ENCODE results near the gene FAM168A. TPM values are rescaled to one million over a fixed set of nuclear protein-coding genes. Genes with fewer than 3 reads are reported as not detected.

FAM168A gene
- total RNA-seq, 4 donors from 2014 or later = 28.8 to 53.5 (median 30.6) TPM

GRCh38 chr11:73566977-73567755 lies 30.7 kb downstream of the FAM168A start:
- Histone ChIP-seq H3K36me3 (peaks cover 0 to 22% (median 0%) of the 10 kb centered on the region in 3 donors), H3K4me1 (no peaks in the 10 kb centered on the region), H3K9me3 (no peaks in the 10 kb centered on the region), H3K27me3 (no peaks in the 10 kb centered on the region), H3K4me3 (no peak overlapping the region), H3K27ac (no peak overlapping the region)
- 65 to 73% methylated on average over 8 of the region's 8 CpGs for WGBS, 2 donors
- no peak for DNase-seq (ENCODE audit: low spot score in 2 of 2)
- TF ChIP-seq EP300 (IDR thresholded peaks at IDR 0.05) (no peak), POLR2A (IDR thresholded peaks at IDR 0.05) (no peak), CTCF (IDR thresholded peaks at IDR 0.05) (no peak)

DNA sequence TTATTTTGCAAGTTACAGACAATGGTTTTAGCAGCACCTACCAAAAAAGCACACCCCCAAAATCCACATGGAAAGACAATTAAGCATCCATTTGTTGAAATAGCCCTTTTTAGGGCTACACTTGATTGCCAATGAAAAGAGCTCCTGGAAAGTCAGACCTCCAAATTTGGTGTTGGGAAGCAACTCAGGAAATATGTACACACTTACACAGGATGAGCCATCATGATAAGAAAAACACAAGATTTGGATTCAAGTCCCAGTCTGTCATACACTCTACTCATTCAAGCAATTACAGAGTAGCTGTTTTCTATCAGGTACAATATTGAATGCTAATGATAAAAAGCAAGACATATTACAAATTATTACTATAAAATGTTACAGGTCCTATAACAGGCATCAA lies 31.5 kb downstream of the FAM168A start:
- H3K36me3 ChIP-seq = peaks cover 0 to 22% (median 0%) of the 10 kb centered on the region in 3 donors
- no peaks in the 10 kb centered on the region for H3K4me1 ChIP-seq
- no peaks in the 10 kb centered on the region for H3K9me3 ChIP-seq

GRCh38 chr11:73565804-73566203 lies 32.1 kb downstream of the FAM168A start:
- no peak for TF ChIP-seq POLR2A (IDR thresholded peaks at IDR 0.05)
- no peak for TF ChIP-seq CTCF (IDR thresholded peaks at IDR 0.05)
- TF ChIP-seq EP300 (IDR thresholded peaks at IDR 0.05) = no peak
- Histone ChIP-seq H3K9me3 (no peaks in the 10 kb centered on the region), H3K36me3 (peaks cover 0 to 22% (median 0%) of the 10 kb centered on the region in 3 donors), H3K4me3 (no peak overlapping the region), H3K27me3 (no peaks in the 10 kb centered on the region), H3K27ac (no peak overlapping the region), H3K4me1 (no peaks in the 10 kb centered on the region)
- DNase-seq (ENCODE audit: low spot score in 2 of 2) = no peak
- 47 to 93% methylated on average over 1 of the region's 1 CpG for WGBS, 2 donors

More for the DNA sequence above, 31.5 kb downstream of the FAM168A start:
- Histone ChIP-seq H3K27ac (no peak overlapping the region), H3K27me3 (no peaks in the 10 kb centered on the region), H3K4me3 (no peak overlapping the region)
- TF ChIP-seq CTCF (IDR thresholded peaks at IDR 0.05) = no peak
- no peak for TF ChIP-seq POLR2A (IDR thresholded peaks at IDR 0.05)
- no peak for DNase-seq (ENCODE audit: low spot score in 2 of 2)

- H3K27ac ChIP-seq = no peak overlapping the region
- DNase-seq (ENCODE audit: low spot score in 2 of 2) = no peak
- 88 to 91% methylated on average over 2 of the region's 2 CpGs for WGBS, 2 donors
- H3K4me1 ChIP-seq = peaks cover 0 to under 1% (median 0%) of the 10 kb centered on the region in 4 donors
- no peaks in the 10 kb centered on the region for H3K9me3 ChIP-seq
- H3K4me3 ChIP-seq = no peak overlapping the region
- H3K36me3 ChIP-seq = peaks cover 0 to 22% (median 0%) of the 10 kb centered on the region in 3 donors
- TF ChIP-seq EP300 (IDR thresholded peaks at IDR 0.05) (no peak), POLR2A (IDR thresholded peaks at IDR 0.05) (no peak), CTCF (IDR thresholded peaks at IDR 0.05) (no peak)
- H3K27me3 ChIP-seq = no peaks in the 10 kb centered on the region
Observed at GRCh38 chr11:73564903-73565302, 33.0 kb downstream of the FAM168A start.

DNA sequence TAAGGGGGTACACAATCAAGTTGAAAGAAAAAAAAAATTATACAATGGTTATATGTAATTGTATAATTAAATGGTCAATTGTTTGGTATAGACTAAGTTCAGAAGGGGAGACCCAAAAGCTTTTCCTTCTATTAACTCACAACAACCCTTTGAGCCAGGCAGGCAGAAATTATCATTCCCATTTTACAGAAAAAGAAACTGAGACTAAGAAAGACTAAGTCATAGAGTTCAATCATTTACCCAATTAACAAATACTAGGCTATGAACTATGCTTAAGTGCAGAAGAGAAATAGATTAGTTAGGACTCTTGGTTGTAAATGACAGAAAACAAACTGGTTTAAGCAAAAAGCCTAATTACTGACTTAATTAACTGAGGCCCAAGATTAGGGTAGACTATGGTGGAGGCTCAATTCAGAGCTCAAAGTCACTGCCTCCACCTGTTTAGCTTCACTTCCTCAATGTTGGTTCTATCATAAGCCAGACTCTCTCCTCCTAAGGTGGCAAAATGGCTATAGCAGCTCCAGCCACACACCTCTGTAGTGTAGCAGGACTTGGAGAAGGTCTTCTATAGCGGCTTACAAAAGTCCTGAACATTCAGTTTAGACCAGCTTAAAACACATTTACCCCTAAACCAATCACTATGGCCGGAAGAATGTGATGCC lies 34.2 kb downstream of the FAM168A start:
- peaks cover 0 to 12% (median 0%) of the 10 kb centered on the region in 3 donors for H3K36me3 ChIP-seq
- H3K27ac ChIP-seq = no peak overlapping the region
- H3K27me3 ChIP-seq = no peaks in the 10 kb centered on the region
- H3K4me3 ChIP-seq = no peak overlapping the region
- no peak for DNase-seq (ENCODE audit: low spot score in 2 of 2)
- H3K4me1 ChIP-seq = peaks cover 0 to 6% (median 0%) of the 10 kb centered on the region in 4 donors
- no peak for TF ChIP-seq CTCF (IDR thresholded peaks at IDR 0.05)
- no peak for TF ChIP-seq POLR2A (IDR thresholded peaks at IDR 0.05)
- TF ChIP-seq EP300 (IDR thresholded peaks at IDR 0.05) = no peak
- H3K9me3 ChIP-seq = no peaks in the 10 kb centered on the region
- 93 to 98% methylated on average over 2 of the region's 2 CpGs for WGBS, 2 donors

Data from tibial nerve (tissue), 4 donors.